AG08396 (cell line): ENCODE measurements around the gene SIM2.
"Not testable (repeated sequence)": the region's sequence is repeated elsewhere in the genome, so short reads cannot be mapped to it uniquely, and the experiment has no call there.

ENCODE experiments used
- DNase-seq: peaks from one replicate; pipeline ENCODE4 v3.0.0; 2012; ENCODE audit warnings: low spot score, mixed read lengths

Gene SIM2

GRCh38 chr21:36698981-36699545 lies at the start of gene SIM2:
Gene SIM2 (plus strand): TSS chr21:36699115. CDS start chr21:36699747, 632 bp downstream.
- DNase-seq, result no peak

GRCh38 chr21:36654324-36654723 lies 44.6 kb upstream of the SIM2 start:
- no peak for DNase-seq

GRCh38 chr21:36654796-36655325 lies 44.1 kb upstream of the SIM2 start:
- no peak for DNase-seq

- no peak for DNase-seq
These were observed 42.8 kb upstream of the SIM2 start for GRCh38 chr21:36656138-36656537.

GRCh38 chr21:36657290-36657689 lies 41.6 kb upstream of the SIM2 start:
- DNase-seq, result not testable (repeated sequence)

GRCh38 chr21:36657999-36658398 lies 40.9 kb upstream of the SIM2 start:
- DNase-seq, result no peak

- DNase-seq, result no peak
These were observed 40.0 kb upstream of the SIM2 start for GRCh38 chr21:36658926-36659325.

- peak; percentile 53 for DNase-seq
These were observed 37.2 kb upstream of the SIM2 start for GRCh38 chr21:36661511-36662309.

GRCh38 chr21:36663033-36663855 lies 35.7 kb upstream of the SIM2 start:
- DNase-seq, result no peak

GRCh38 chr21:36664662-36664990 lies 34.3 kb upstream of the SIM2 start:
- no peak for DNase-seq

GRCh38 chr21:36665806-36666205 lies 33.1 kb upstream of the SIM2 start:
- DNase-seq, result no peak

GRCh38 chr21:36668713-36669112 lies 30.2 kb upstream of the SIM2 start:
- DNase-seq, result no peak

GRCh38 chr21:36671836-36672235 lies 27.1 kb upstream of the SIM2 start:
- no peak for DNase-seq

GRCh38 chr21:36672296-36672695 lies 26.6 kb upstream of the SIM2 start:
- DNase-seq, result not testable (repeated sequence)

- no peak for DNase-seq
These were observed 26.2 kb upstream of the SIM2 start for GRCh38 chr21:36672737-36673136.

- DNase-seq, result no peak
These were observed 22.6 kb upstream of the SIM2 start for GRCh38 chr21:36676039-36676950.

GRCh38 chr21:36677443-36677842 lies 21.5 kb upstream of the SIM2 start:
- no peak for DNase-seq

GRCh38 chr21:36678538-36678937 lies 20.4 kb upstream of the SIM2 start:
- DNase-seq, result no peak

- no peak for DNase-seq
These were observed 17.7 kb upstream of the SIM2 start for GRCh38 chr21:36681117-36681631.

GRCh38 chr21:36684957-36685714 lies 13.8 kb upstream of the SIM2 start:
- no peak for DNase-seq

- DNase-seq, result no peak
These were observed 12.0 kb upstream of the SIM2 start for GRCh38 chr21:36686955-36687354.
